OCI-LY3 (cell line): Measurements from ENCODE around the gene RNF166.

Experiments used
- CTCF ChIP-seq: fragments of 200-600, 300-600 bp; sonication (generic); IDR thresholded peaks from 2 replicates; pipeline ENCODE4 v1.5.1; 2014; ENCODE audit warnings: antibody characterized with exemption, low read length, low read depth
- EZH2phosphoT487 ChIP-seq: fragments of 200-600 bp; shearing (Covaris generic); IDR thresholded peaks from 2 replicates; pipeline ENCODE4 v1.6.1; 2018; ENCODE audit warnings: antibody characterized with exemption, mixed run types, low read depth

- no peak for TF ChIP-seq CTCF
- no peak for TF ChIP-seq EZH2phosphoT487
Measured at GRCh38 chr16:88727871-88728270, 21.7 kb upstream of the RNF166 start.
